WTC11 (cell line): Measurements from ENCODE around the gene PPP1R14B. TPM values are rescaled to one million over a fixed set of nuclear protein-coding genes. Genes with fewer than 3 reads are reported as not detected.

Source experiments
- ATAC-seq: fragments of 200-7000 bp; cut with Tn5 transposase; 2 replicates; pipeline ENCODE4 v1.10.0; 2021; ENCODE audit warnings: mild to moderate bottlenecking, moderate library complexity
- CTCF ChIA-PET: fragments of 300-600 bp; sonication (Branson Sonifier 250); formaldehyde crosslinking; loops from one replicate; lab custom pipeline; 2021; ENCODE audit warnings: antibody characterized with exemption; lab: Charles Lee
- POLR2A ChIA-PET: fragments of 350-600 bp; sonication (Branson Sonifier 250); formaldehyde crosslinking; loops from one replicate; lab custom pipeline; 2021; ENCODE audit warnings: antibody characterized with exemption; lab: Charles Lee
- DNase-seq: peaks from one replicate; pipeline ENCODE4 v3.0.0; 2021; ENCODE audit warnings: low spot score
- H3K27ac Mint-ChIP-seq: 2 replicates; pipeline ENCODE4 v1.8.0; 2021; ENCODE audit warnings: mixed read lengths
- H3K27me3 Mint-ChIP-seq: 2 replicates; pipeline ENCODE4 v1.8.0; 2021; ENCODE audit warnings: low read depth, mild to moderate bottlenecking, moderate library complexity, mixed read lengths
- H3K36me3 Mint-ChIP-seq: 2 replicates; pipeline ENCODE4 v1.8.0; 2021; ENCODE audit warnings: mixed read lengths
- H3K4me1 Mint-ChIP-seq: 2 replicates; pipeline ENCODE4 v1.8.0; 2022; ENCODE audit warnings: mixed read lengths
- H3K4me3 Mint-ChIP-seq: 2 replicates; pipeline ENCODE4 v1.8.0; 2021; ENCODE audit warnings: mild to moderate bottlenecking, moderate library complexity, mixed read lengths
- H3K9me3 Mint-ChIP-seq: 2 replicates; pipeline ENCODE4 v1.8.0; 2021; ENCODE audit warnings: mixed read lengths
- AR ChIP-seq: fragments of 250-450 bp; sonication (Bioruptor Pico); IDR thresholded peaks from 2 replicates; pipeline ENCODE4 v1.9.0; 2021; ENCODE audit warnings: mild to moderate bottlenecking
- ATF1 ChIP-seq: sonication (generic); formaldehyde crosslinking; IDR thresholded peaks from 2 replicates; pipeline ENCODE4 v1.8.1; 2023; ENCODE audit warnings: mild to moderate bottlenecking, moderate library complexity, missing genetic modification reagents
- FOXK1 ChIP-seq: sonication (generic); formaldehyde crosslinking; IDR thresholded peaks from 2 replicates; pipeline ENCODE4 v1.8.0; 2022; ENCODE audit warnings: mild to moderate bottlenecking, moderate library complexity, missing genetic modification reagents
- IRF2 ChIP-seq: sonication (generic); formaldehyde crosslinking; IDR thresholded peaks from 2 replicates; pipeline ENCODE4 v1.8.0; 2022; ENCODE audit warnings: low read depth, missing genetic modification reagents, borderline replicate concordance
- NFE2L1 ChIP-seq: sonication (generic); formaldehyde crosslinking; IDR thresholded peaks from 2 replicates; pipeline ENCODE4 v1.8.1; 2023; ENCODE audit warnings: missing genetic modification reagents
- NR2C2 ChIP-seq: sonication (generic); formaldehyde crosslinking; IDR thresholded peaks from 2 replicates; pipeline ENCODE4 v1.8.0; 2022; ENCODE audit warnings: mild to moderate bottlenecking, missing genetic modification reagents
- NR3C1 ChIP-seq: sonication (generic); formaldehyde crosslinking; conservative IDR thresholded peaks from 2 replicates; pipeline ENCODE4 v1.8.1; 2023; ENCODE audit warnings: low read depth, mild to moderate bottlenecking, missing genetic modification reagents
- PRRX2 ChIP-seq: fragments of 250-450 bp; sonication (Bioruptor Pico); IDR thresholded peaks from 2 replicates; pipeline ENCODE4 v1.8.0; 2021; ENCODE audit warnings: mild to moderate bottlenecking
- STAT6 ChIP-seq: sonication (generic); formaldehyde crosslinking; conservative IDR thresholded peaks from 2 replicates; pipeline ENCODE4 v1.8.1; 2023; ENCODE audit warnings: mild to moderate bottlenecking, low read depth, missing genetic modification reagents, moderate library complexity
- TP53 ChIP-seq: sonication (generic); formaldehyde crosslinking; IDR thresholded peaks from 2 replicates; pipeline ENCODE4 v1.8.1; 2023; ENCODE audit warnings: mild to moderate bottlenecking, missing genetic modification reagents
- ZBTB21 ChIP-seq: sonication (generic); formaldehyde crosslinking; IDR thresholded peaks from 2 replicates; pipeline ENCODE4 v1.8.1; 2023; ENCODE audit warnings: mild to moderate bottlenecking, missing genetic modification reagents, borderline replicate concordance
- ZNF219 ChIP-seq: sonication (generic); formaldehyde crosslinking; IDR thresholded peaks from 2 replicates; pipeline ENCODE4 v1.8.0; 2023; ENCODE audit warnings: missing genetic modification reagents, mild to moderate bottlenecking, borderline replicate concordance
- ZNF317 ChIP-seq: sonication (generic); formaldehyde crosslinking; IDR thresholded peaks from 2 replicates; pipeline ENCODE4 v1.8.1; 2023; ENCODE audit warnings: low read depth, mild to moderate bottlenecking, moderate library complexity, missing genetic modification reagents, borderline replicate concordance
- ZNF396 ChIP-seq: fragments of 250-450 bp; sonication (Bioruptor Pico); IDR thresholded peaks from 2 replicates; pipeline ENCODE4 v1.8.0; 2021; ENCODE audit warnings: mild to moderate bottlenecking, moderate library complexity, borderline replicate concordance
- ZNF416 ChIP-seq: fragments of 250-450 bp; sonication (Bioruptor Pico); IDR thresholded peaks from 2 replicates; pipeline ENCODE4 v1.9.0; 2021; ENCODE audit warnings: mild to moderate bottlenecking, inconsistent platforms
- ZNF423 ChIP-seq: fragments of 250-450 bp; sonication (Bioruptor Pico); IDR thresholded peaks from 2 replicates; pipeline ENCODE4 v2.1.2; 2022; ENCODE audit warnings: mild to moderate bottlenecking, moderate library complexity
- total RNA-seq: library from RNA; stranded (reverse); gene quantifications from 3 replicates; pipeline ENCODE4 v1.2.3, GENCODE V29; 2021
- TF ChIP-seq, protein P1 (sequence below): fragments of 250-450 bp; sonication (Bioruptor Pico); IDR thresholded peaks from 2 replicates; pipeline ENCODE4 v1.9.0; 2021; ENCODE audit warnings: mild to moderate bottlenecking, borderline replicate concordance
- TF ChIP-seq, protein P2 (sequence below): sonication (generic); formaldehyde crosslinking; IDR thresholded peaks from 2 replicates; pipeline ENCODE4 v1.8.1; 2022; ENCODE audit warnings: mild to moderate bottlenecking, missing genetic modification reagents, moderate library complexity, borderline replicate concordance
- TF ChIP-seq, protein P3 (sequence below): sonication (generic); formaldehyde crosslinking; IDR thresholded peaks from 2 replicates; pipeline ENCODE4 v1.8.0; 2023; ENCODE audit warnings: missing genetic modification reagents

The PPP1R14B gene
- total RNA-seq, 1 experiment from 2014 or later: 471 TPM

DNA sequence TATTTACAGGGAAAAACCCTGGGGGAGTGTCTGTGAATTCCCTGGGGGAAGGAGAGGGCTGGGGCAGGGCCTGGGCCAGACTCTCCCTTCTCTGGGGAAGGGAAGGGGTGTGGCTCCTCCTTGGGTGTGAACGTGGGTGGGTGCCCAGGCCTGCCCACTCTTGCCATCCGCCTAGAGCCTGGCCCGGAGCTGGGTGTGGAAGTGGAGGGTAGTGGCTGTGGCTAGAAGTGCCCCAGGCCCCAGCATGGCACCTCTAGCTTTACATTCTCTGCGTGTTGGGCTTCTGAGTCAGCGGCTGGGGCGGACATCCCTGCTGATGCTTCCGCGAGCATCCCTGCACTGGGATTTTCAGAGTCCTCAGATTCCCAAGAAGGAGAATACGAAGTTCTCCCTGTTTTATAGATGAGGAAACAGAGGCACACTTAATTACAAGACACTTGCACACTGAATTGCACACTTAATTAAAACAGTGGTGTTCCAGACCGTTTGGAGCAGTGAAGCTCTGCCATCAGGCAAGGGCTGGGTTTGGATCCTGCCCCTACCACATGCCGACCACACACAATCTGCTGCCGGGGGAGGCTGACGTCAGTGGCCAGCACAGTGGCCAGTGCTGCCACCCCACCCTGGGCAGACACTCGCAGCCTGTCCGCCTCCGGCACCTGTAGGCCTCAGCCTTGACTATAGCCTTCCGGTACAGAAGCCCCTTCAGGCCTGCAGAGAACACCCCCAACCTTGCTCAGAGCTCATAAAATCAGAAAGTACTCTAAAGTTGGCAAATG, 30.1 kb upstream of the PPP1R14B start (continued):
- TF ChIP-seq, protein P1, sequence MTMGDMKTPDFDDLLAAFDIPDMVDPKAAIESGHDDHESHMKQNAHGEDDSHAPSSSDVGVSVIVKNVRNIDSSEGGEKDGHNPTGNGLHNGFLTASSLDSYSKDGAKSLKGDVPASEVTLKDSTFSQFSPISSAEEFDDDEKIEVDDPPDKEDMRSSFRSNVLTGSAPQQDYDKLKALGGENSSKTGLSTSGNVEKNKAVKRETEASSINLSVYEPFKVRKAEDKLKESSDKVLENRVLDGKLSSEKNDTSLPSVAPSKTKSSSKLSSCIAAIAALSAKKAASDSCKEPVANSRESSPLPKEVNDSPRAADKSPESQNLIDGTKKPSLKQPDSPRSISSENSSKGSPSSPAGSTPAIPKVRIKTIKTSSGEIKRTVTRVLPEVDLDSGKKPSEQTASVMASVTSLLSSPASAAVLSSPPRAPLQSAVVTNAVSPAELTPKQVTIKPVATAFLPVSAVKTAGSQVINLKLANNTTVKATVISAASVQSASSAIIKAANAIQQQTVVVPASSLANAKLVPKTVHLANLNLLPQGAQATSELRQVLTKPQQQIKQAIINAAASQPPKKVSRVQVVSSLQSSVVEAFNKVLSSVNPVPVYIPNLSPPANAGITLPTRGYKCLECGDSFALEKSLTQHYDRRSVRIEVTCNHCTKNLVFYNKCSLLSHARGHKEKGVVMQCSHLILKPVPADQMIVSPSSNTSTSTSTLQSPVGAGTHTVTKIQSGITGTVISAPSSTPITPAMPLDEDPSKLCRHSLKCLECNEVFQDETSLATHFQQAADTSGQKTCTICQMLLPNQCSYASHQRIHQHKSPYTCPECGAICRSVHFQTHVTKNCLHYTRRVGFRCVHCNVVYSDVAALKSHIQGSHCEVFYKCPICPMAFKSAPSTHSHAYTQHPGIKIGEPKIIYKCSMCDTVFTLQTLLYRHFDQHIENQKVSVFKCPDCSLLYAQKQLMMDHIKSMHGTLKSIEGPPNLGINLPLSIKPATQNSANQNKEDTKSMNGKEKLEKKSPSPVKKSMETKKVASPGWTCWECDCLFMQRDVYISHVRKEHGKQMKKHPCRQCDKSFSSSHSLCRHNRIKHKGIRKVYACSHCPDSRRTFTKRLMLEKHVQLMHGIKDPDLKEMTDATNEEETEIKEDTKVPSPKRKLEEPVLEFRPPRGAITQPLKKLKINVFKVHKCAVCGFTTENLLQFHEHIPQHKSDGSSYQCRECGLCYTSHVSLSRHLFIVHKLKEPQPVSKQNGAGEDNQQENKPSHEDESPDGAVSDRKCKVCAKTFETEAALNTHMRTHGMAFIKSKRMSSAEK (CRISPR knock-in tag): no peak
- TF ChIP-seq, all 79 proteins: peak for 0

GRCh38 chr11:64275841-64276240, 29.1 kb upstream of the PPP1R14B start:
- H3K27ac Mint-ChIP-seq: 0 out of 2 replicates have a peak overlapping the region, but pooled peaks have one; percentile 21
- no peak overlapping the region for H3K4me3 Mint-ChIP-seq
- TF ChIP-seq ZNF416: no peak
- TF ChIP-seq NR2C2: no peak
- H3K4me1 Mint-ChIP-seq: peaks cover 23% of the 10 kb centered on the region
- ATAC-seq (no peak), DNase-seq (no peak)
- ChIA-PET POLR2A (interaction anchor here (0.5 kb wide), 1 partner anchor 99 kb away, joined by 10 read pairs; no protein-coding TSS in a partner anchor), CTCF (interaction anchor here (1.1 to 4.0 kb wide), 5 partner anchors 24 to 72 kb away, joined by 5 to 24 read pairs (median 7); partner anchors contain the start of genes CATSPERZ and PLCB3)
- no peaks in the 10 kb centered on the region for H3K27me3 Mint-ChIP-seq
- H3K36me3 Mint-ChIP-seq: no peaks in the 10 kb centered on the region
- no peaks in the 10 kb centered on the region for H3K9me3 Mint-ChIP-seq

DNA sequence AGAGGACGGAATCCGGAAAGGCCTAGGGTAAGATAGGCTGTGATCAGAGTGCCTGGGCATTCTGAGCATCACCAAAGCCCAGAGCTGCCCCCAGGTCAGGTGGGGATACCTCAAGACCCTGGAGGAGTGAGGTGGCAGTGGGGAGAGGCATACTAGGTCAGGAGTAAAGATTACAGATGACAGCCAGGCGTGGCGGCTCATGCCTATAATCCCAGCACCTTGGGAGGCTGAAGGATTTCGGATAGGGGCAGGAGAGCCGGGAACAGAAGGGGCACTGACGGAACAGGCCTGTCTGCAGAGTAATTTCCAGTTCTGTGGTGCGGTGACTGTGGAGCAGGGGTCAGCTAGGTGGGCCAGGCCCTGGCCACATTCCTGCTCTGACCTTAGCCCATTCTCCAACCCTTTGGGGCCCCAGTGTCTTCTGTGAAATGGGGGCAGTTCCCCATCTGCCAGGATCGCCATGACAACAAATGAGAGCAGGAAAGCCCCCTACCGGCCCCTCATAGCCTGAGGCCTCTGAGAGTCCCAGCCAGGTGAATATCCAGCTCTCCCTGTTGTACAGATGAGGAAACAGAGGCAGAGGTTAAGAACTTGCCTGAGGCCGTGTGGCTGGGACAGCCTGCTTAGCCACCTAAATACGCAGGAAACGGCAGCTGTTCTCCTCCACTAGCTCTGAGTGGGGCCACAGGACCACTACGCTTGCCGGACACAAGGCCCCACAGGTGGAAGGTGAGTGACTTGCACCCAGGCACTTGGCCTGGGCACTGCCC, 28.5 kb upstream of the PPP1R14B start:
- H3K4me1 Mint-ChIP-seq: peaks cover 23% of the 10 kb centered on the region
- ATAC-seq (peak; percentile 8; the same call in 1 of the 2 replicates), DNase-seq (no peak)
- 0 out of 2 replicates have a peak overlapping the region, but pooled peaks have one; percentile 25 for H3K27ac Mint-ChIP-seq
- H3K36me3 Mint-ChIP-seq: no peaks in the 10 kb centered on the region
- H3K4me3 Mint-ChIP-seq: no peak overlapping the region
- no peaks in the 10 kb centered on the region for H3K27me3 Mint-ChIP-seq
- ChIA-PET CTCF (interaction anchor here (0.6 to 4.0 kb wide), 7 partner anchors 24 to 488 kb away, joined by 4 to 24 read pairs (median 6); partner anchors contain the start of genes CATSPERZ and PLCB3), POLR2A (interaction anchor here (1.0 kb wide), 1 partner anchor 29 kb away, joined by 5 read pairs; no protein-coding TSS in a partner anchor)
- no peaks in the 10 kb centered on the region for H3K9me3 Mint-ChIP-seq
- TF ChIP-seq STAT6: no peak
- TF ChIP-seq NFE2L1 (CRISPR knock-in tag): no peak
- no peak for TF ChIP-seq PRRX2 (CRISPR knock-in tag)
- TF ChIP-seq ZNF219 (CRISPR knock-in tag): no peak
- TF ChIP-seq ATF1 (CRISPR knock-in tag): no peak
- no peak for TF ChIP-seq ZNF396
- TF ChIP-seq, protein P2, sequence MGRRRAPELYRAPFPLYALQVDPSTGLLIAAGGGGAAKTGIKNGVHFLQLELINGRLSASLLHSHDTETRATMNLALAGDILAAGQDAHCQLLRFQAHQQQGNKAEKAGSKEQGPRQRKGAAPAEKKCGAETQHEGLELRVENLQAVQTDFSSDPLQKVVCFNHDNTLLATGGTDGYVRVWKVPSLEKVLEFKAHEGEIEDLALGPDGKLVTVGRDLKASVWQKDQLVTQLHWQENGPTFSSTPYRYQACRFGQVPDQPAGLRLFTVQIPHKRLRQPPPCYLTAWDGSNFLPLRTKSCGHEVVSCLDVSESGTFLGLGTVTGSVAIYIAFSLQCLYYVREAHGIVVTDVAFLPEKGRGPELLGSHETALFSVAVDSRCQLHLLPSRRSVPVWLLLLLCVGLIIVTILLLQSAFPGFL: no peak
- no peak for TF ChIP-seq ZNF423 (CRISPR knock-in tag)
- no peak for TF ChIP-seq FOXK1 (CRISPR knock-in tag)
- no peak for TF ChIP-seq TP53 (CRISPR knock-in tag)
- TF ChIP-seq, protein P3, sequence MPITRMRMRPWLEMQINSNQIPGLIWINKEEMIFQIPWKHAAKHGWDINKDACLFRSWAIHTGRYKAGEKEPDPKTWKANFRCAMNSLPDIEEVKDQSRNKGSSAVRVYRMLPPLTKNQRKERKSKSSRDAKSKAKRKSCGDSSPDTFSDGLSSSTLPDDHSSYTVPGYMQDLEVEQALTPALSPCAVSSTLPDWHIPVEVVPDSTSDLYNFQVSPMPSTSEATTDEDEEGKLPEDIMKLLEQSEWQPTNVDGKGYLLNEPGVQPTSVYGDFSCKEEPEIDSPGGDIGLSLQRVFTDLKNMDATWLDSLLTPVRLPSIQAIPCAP: no peak
- no peak for TF ChIP-seq NR3C1
- no peak for TF ChIP-seq ZNF317
- no peak for TF ChIP-seq ZBTB21 (CRISPR knock-in tag)
- TF ChIP-seq AR: no peak
- TF ChIP-seq IRF2 (CRISPR knock-in tag): no peak
